KOPT-K1 (cell line): ENCODE measurements around the gene ATG9B.

ENCODE experiments used
- H3K27ac ChIP-seq: fragments of 200-600 bp; sonication (generic); 2 replicates; pipeline ENCODE4 v1.5.1; 2016; ENCODE audit warnings: antibody characterized with exemption, mild to moderate bottlenecking, low read depth, low read length; ENCODE audit not compliant: poor library complexity, severe bottlenecking
- H3K36me3 ChIP-seq: fragments of 200-600 bp; sonication (generic); 2 replicates; pipeline ENCODE4 v1.5.1; 2017; ENCODE audit warnings: antibody characterized with exemption, mild to moderate bottlenecking, low read length, moderate library complexity; ENCODE audit not compliant: insufficient read depth
- H3K9me3 ChIP-seq: fragments of 200-600 bp; sonication (generic); 2 replicates; pipeline ENCODE4 v1.5.1; 2017; ENCODE audit warnings: antibody characterized with exemption, low read length, mild to moderate bottlenecking; ENCODE audit not compliant: insufficient read depth, poor library complexity, severe bottlenecking

The ATG9B gene

DNA sequence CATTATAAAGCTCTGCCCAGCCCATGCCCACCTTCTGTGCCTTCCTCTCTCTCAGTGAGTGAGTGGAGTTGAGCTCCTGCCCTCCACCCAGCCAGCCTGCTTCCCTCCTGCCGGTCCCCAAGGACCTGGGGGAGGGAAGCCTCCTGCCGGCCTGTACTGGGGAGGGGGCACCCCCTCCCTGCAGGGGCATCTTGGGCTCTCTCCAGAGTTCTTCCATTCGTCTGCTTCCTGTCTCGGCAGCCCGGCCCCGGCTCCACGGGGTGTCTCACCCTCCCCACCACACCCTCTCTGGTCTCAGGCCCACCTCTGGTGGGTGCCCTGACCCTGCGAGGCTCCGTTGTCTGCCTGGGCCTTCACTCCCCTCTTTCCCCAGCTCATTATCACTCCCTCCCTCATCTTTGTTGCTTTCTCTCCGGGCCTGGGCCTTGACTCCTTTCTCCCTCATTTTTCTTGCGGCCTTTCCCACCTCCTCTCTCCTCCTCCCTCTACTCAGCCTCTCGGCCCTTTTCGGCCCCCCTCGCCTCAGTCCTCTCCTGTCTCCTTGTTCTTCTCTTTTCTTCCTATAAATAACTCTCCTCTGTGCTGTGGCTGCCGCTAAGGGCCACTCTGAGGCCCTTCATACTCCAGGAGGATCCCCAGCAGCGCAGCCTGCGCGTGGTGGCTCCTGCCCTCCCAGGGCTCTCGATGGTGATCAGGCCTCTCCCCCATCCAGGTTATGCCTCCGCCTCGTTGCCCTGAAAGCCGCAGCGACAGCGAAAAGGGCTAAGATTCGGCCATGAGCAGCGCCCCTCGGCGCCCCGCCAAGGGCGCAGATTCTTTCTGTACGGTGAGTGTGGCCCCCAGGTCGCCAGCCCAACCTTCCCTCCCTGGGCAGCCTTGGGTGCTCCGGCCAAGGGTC is 37.2 kb upstream of the ATG9B start:
- no peaks in the 10 kb centered on the region for H3K9me3 ChIP-seq
- peaks cover 30% of the 10 kb centered on the region for H3K36me3 ChIP-seq
- H3K27ac ChIP-seq, result no peak overlapping the region

DNA sequence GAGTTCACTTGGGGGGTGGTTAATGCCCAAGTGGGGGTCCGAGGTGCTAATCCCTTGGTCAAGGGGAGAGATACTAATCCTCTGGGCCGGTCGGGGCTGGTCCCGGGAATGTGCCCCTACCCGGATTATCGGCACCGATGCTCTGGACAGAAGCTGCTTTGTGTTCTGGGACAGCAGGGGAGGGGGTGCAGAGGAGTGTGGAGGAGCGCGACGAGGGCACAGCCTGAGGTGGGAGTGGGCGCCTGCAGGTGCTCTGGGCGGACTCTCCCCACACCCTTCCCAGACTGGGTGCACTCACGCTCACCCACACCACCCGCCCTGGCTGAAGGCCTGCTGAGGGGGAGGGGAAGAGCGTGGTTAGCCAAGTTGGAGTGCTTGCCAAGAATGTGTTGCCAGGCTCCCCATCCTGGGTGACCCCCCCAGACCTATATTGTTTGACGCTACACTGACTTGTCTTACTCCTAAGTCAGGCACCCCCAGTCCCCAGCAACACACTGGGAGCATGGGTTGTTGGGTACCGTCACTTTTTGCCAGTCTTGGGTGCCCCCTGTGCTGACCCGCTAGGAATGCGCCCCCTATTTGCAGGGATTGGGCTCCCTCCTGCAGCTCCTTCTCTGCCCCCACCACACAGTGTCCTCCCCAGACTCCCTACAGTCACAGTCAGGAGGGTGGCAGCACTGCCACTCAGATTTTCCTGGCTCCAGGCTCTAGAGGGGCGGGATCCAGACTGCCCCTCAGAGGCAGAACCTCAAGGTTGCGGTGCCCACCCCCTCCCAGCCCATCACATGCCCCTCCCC is 36.3 kb upstream of the ATG9B start:
- Histone ChIP-seq H3K36me3 (peaks cover 21% of the 10 kb centered on the region), H3K9me3 (no peaks in the 10 kb centered on the region), H3K27ac (peak overlapping the region; percentile 67)

DNA sequence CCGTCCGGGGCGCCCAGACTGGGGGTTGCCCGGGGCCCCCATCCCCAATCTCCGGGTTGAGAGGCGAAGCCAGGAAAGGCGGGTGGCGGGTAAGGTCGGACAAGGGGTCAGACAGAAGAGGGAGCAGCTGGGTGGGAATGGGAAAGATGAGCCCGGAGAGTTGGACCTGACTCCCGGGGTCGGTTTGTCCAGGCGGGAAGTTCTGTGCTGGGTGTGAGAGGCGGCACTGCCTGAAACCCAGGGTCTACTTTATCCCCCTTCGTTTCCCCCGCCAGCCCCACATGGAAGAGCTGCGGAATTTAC is 35.8 kb upstream of the ATG9B start:
- Histone ChIP-seq H3K36me3 (peaks cover 16% of the 10 kb centered on the region), H3K9me3 (no peaks in the 10 kb centered on the region), H3K27ac (peak overlapping the region; percentile 67)

- no peaks in the 10 kb centered on the region for H3K9me3 ChIP-seq
- peaks cover 11% of the 10 kb centered on the region for H3K36me3 ChIP-seq
- peak within 1 kb of the TSS; percentile 67 for H3K27ac ChIP-seq
Measured at GRCh38 chr7:151059367-151060112, 35.2 kb upstream of the ATG9B start, which contains the start of gene SLC4A2. SLC4A2 (plus strand) TSS chr7:151059589; CDS start chr7:151061988, 2,399 bp downstream.

- H3K27ac ChIP-seq, result peak overlapping the region; percentile 67
Measured at GRCh38 chr7:151058781-151059366, 34.6 kb upstream of the ATG9B start.

DNA sequence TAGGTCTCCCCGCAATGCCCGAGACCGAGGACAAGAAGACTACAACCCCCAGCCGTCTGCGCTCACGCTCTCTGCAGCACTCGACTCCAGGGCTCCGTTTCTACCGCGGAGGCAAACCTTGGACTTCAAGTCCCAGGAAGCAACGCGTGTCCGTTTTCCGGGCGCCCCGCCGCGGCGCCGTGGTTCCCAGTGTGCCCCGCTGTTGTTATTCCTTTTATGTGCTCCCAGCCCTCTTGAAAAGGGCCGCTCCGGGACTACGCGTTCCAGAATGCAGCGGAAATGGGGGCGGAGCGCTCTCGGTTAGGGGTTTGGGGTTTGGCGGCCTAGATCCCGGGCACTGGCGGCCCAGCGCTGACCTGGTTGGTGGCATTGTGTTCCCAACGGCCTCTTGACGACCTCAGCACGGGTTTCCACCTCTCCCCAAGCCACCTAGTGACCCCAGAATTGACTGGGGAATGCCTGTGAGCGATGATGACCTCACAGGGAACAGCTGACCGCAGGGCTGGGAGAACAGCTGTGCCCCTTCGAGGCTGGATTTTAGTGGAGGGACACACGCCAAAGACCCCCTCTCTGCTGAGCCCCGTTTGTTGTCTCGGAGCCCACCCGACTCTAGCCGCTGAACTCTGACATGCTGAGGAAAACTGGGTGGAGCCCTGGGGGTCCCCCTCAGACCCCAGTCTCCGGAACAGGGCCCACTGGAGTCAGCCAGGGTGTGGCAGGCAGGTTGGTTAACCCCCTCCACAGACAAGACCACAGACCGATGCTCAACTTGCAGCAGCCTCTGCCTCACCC is 33.9 kb upstream of the ATG9B start:
- H3K27ac ChIP-seq, result peak overlapping the region; percentile 67
- peaks cover under 1% of the 10 kb centered on the region; the same call in 1 of the 2 replicates for H3K36me3 ChIP-seq
- H3K9me3 ChIP-seq, result no peaks in the 10 kb centered on the region

More at GRCh38 chr7:151058781-151059366, 34.6 kb upstream of the ATG9B start:
- no peaks in the 10 kb centered on the region for H3K9me3 ChIP-seq
- H3K36me3 ChIP-seq, result peaks cover 5% of the 10 kb centered on the region; the same call in 1 of the 2 replicates

DNA sequence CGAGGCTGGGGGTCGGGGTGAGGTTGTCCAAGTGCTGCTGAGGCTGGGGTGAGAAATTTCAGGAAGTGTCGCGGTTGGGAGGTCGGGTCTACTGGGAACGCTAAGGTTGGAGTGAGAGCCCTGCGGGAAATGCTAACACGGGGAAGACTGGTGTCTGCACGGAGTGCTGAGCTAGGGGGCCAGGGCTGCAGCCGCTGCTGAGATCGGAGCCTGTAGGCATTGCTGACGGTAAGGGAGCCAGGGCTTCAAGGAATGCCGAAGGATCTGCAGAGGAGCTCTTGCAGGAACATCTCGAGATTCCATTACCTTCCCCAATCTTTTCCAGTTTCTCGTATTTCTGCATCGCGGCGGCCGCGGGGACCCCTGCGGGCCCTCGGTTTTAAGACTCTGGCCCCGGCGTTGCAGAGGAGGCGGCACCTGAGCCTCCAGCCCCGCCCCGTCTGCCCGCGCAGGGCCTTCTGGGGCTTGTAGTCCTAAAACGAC is 33.3 kb upstream of the ATG9B start, which contains the start of gene CDK5:
TSS of gene CDK5 (minus strand) at position 392 of the 483 bp plus-strand sequence. CDS start at position 343, 49 bp downstream.
- Histone ChIP-seq H3K9me3 (no peaks in the 10 kb centered on the region), H3K27ac (peak within 1 kb of the TSS; percentile 67), H3K36me3 (no peaks in the 10 kb centered on the region)

- Histone ChIP-seq H3K36me3 (no peaks in the 10 kb centered on the region), H3K9me3 (no peaks in the 10 kb centered on the region), H3K27ac (peak overlapping the region; percentile 67)
Measured at GRCh38 chr7:151056666-151057505, 32.6 kb upstream of the ATG9B start.

- Histone ChIP-seq H3K36me3 (no peaks in the 10 kb centered on the region), H3K27ac (no peak overlapping the region)
Measured at GRCh38 chr7:151056283-151056665, 32.0 kb upstream of the ATG9B start.

GRCh38 chr7:151053751-151054150 is 29.5 kb upstream of the ATG9B start:
- H3K36me3 ChIP-seq, result no peaks in the 10 kb centered on the region
- H3K9me3 ChIP-seq, result no peaks in the 10 kb centered on the region

More at GRCh38 chr7:151056283-151056665, 32.0 kb upstream of the ATG9B start:
- no peaks in the 10 kb centered on the region for H3K9me3 ChIP-seq

DNA sequence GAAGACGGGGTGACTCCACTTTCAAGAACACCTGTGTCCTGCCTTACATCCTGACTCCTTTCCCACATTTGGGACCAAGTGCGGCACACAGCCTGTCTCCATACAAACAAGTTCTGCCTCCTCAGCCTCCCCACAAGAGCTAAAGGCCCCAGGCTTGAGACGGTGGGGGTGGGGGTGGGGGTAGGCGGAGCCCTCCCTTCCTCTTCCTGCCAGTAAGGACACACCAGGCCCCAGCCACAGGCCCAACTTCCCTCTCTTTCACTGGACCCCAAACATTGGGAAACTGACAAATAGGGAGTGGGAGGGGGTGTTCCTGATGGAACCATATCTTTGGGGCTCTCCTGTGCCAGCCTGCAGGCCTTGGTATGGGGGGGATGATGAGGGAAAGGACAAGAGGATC is 28.8 kb upstream of the ATG9B start:
- Histone ChIP-seq H3K9me3 (no peaks in the 10 kb centered on the region), H3K27ac (no peak overlapping the region), H3K36me3 (no peaks in the 10 kb centered on the region)

More at GRCh38 chr7:151053751-151054150, 29.5 kb upstream of the ATG9B start:
- no peak overlapping the region for H3K27ac ChIP-seq

GRCh38 chr7:151051108-151051507 is 26.8 kb upstream of the ATG9B start:
- no peaks in the 10 kb centered on the region for H3K9me3 ChIP-seq
- H3K36me3 ChIP-seq, result 0 out of 2 replicates have a peak, but pooled peaks cover 4% of the 10 kb centered on the region
- H3K27ac ChIP-seq, result no peak overlapping the region

- H3K27ac ChIP-seq, result no peak overlapping the region
- no peaks in the 10 kb centered on the region for H3K9me3 ChIP-seq
- peaks cover 23% of the 10 kb centered on the region for H3K36me3 ChIP-seq
Measured at GRCh38 chr7:151048911-151049463, 24.7 kb upstream of the ATG9B start.
